ENCODE measurements around the gene ZNG1A. TPM values are rescaled to one million over a fixed set of nuclear protein-coding genes. Genes with fewer than 3 reads are reported as not detected.
"Not testable (repeated sequence)": the region's sequence is repeated elsewhere in the genome, so short reads cannot be mapped to it uniquely, and the experiment has no call there.

ZNG1A gene
- total RNA-seq, 2 experiments from 2014 or later, result 49.4 to 73.6 TPM

GRCh38 chr9:108742-109495 is 69.9 kb downstream of the ZNG1A start:
- H3K4me3 ChIP-seq (ENCODE audit: low read depth, low read length, poor library complexity, severe bottlenecking); BruUV-seq (replicated peaks); H3K9me2 ChIP-seq (ENCODE audit: insufficient read depth, low read length); H4K20me1 ChIP-seq (ENCODE audit: insufficient read depth, low read length); DNase-seq (ENCODE audit: low spot score); H3K27ac ChIP-seq (ENCODE audit: low read depth, low read length, poor library complexity, severe bottlenecking); H3K9me3 ChIP-seq (ENCODE audit: low read length); H3K36me3 ChIP-seq (ENCODE audit: insufficient read depth, low read length); intact Hi-C loops (cut with micrococcal nuclease; ENCODE audit: unreplicated experiment); H3K4me2 ChIP-seq (ENCODE audit: low read length); CTCF ChIA-PET (ENCODE audit: unreplicated experiment); H3K4me1 ChIP-seq (ENCODE audit: insufficient read depth, low read length, poor library complexity, severe bottlenecking); POLR2A ChIA-PET; H3K79me2 ChIP-seq (ENCODE audit: insufficient read depth, low read depth, low read length); H2AFZ ChIP-seq (ENCODE audit: low read length): not testable (repeated sequence)

GRCh38 chr9:105991-106390 is 72.9 kb downstream of the ZNG1A start:
- H3K27ac ChIP-seq (ENCODE audit: low read depth, low read length, poor library complexity, severe bottlenecking); BruUV-seq (replicated peaks); H3K4me2 ChIP-seq (ENCODE audit: low read length); CTCF ChIA-PET (ENCODE audit: unreplicated experiment); POLR2A ChIA-PET; H3K36me3 ChIP-seq (ENCODE audit: insufficient read depth, low read length); H2AFZ ChIP-seq (ENCODE audit: low read length); intact Hi-C loops (cut with micrococcal nuclease; ENCODE audit: unreplicated experiment); DNase-seq (ENCODE audit: low spot score); H3K4me1 ChIP-seq (ENCODE audit: insufficient read depth, low read length, poor library complexity, severe bottlenecking); H3K9me3 ChIP-seq (ENCODE audit: low read length); H4K20me1 ChIP-seq (ENCODE audit: insufficient read depth, low read length); H3K79me2 ChIP-seq (ENCODE audit: insufficient read depth, low read depth, low read length); H3K9me2 ChIP-seq (ENCODE audit: insufficient read depth, low read length); H3K4me3 ChIP-seq (ENCODE audit: low read depth, low read length, poor library complexity, severe bottlenecking): not testable (repeated sequence)

- H2AFZ ChIP-seq (ENCODE audit: low read length); H3K4me3 ChIP-seq (ENCODE audit: low read depth, low read length, poor library complexity, severe bottlenecking); H3K79me2 ChIP-seq (ENCODE audit: insufficient read depth, low read depth, low read length); H3K36me3 ChIP-seq (ENCODE audit: insufficient read depth, low read length); CTCF ChIA-PET (ENCODE audit: unreplicated experiment); H3K9me3 ChIP-seq (ENCODE audit: low read length); H3K27ac ChIP-seq (ENCODE audit: low read depth, low read length, poor library complexity, severe bottlenecking); intact Hi-C loops (cut with micrococcal nuclease; ENCODE audit: unreplicated experiment); BruUV-seq (replicated peaks); H3K9me2 ChIP-seq (ENCODE audit: insufficient read depth, low read length); H3K4me1 ChIP-seq (ENCODE audit: insufficient read depth, low read length, poor library complexity, severe bottlenecking); DNase-seq (ENCODE audit: low spot score); H3K4me2 ChIP-seq (ENCODE audit: low read length); H4K20me1 ChIP-seq (ENCODE audit: insufficient read depth, low read length); POLR2A ChIA-PET: not testable (repeated sequence)
Measured at GRCh38 chr9:100430-100829, 78.4 kb downstream of the ZNG1A start.

GRCh38 chr9:99867-100266 is 79.0 kb downstream of the ZNG1A start:
- BruUV-seq (replicated peaks); H3K9me2 ChIP-seq (ENCODE audit: insufficient read depth, low read length); H3K4me3 ChIP-seq (ENCODE audit: low read depth, low read length, poor library complexity, severe bottlenecking); CTCF ChIA-PET (ENCODE audit: unreplicated experiment); intact Hi-C loops (cut with micrococcal nuclease; ENCODE audit: unreplicated experiment); H3K9me3 ChIP-seq (ENCODE audit: low read length); H3K36me3 ChIP-seq (ENCODE audit: insufficient read depth, low read length); H3K27ac ChIP-seq (ENCODE audit: low read depth, low read length, poor library complexity, severe bottlenecking); DNase-seq (ENCODE audit: low spot score); H2AFZ ChIP-seq (ENCODE audit: low read length); H3K79me2 ChIP-seq (ENCODE audit: insufficient read depth, low read depth, low read length); POLR2A ChIA-PET; H3K4me2 ChIP-seq (ENCODE audit: low read length); H3K4me1 ChIP-seq (ENCODE audit: insufficient read depth, low read length, poor library complexity, severe bottlenecking); H4K20me1 ChIP-seq (ENCODE audit: insufficient read depth, low read length): not testable (repeated sequence)

- H3K9me2 ChIP-seq (ENCODE audit: insufficient read depth, low read length); BruUV-seq (replicated peaks); H3K9me3 ChIP-seq (ENCODE audit: low read length); H3K4me2 ChIP-seq (ENCODE audit: low read length); CTCF ChIA-PET (ENCODE audit: unreplicated experiment); H3K27ac ChIP-seq (ENCODE audit: low read depth, low read length, poor library complexity, severe bottlenecking); intact Hi-C loops (cut with micrococcal nuclease; ENCODE audit: unreplicated experiment); POLR2A ChIA-PET; H3K4me3 ChIP-seq (ENCODE audit: low read depth, low read length, poor library complexity, severe bottlenecking); H3K79me2 ChIP-seq (ENCODE audit: insufficient read depth, low read depth, low read length); H3K4me1 ChIP-seq (ENCODE audit: insufficient read depth, low read length, poor library complexity, severe bottlenecking); DNase-seq (ENCODE audit: low spot score); H4K20me1 ChIP-seq (ENCODE audit: insufficient read depth, low read length); H3K36me3 ChIP-seq (ENCODE audit: insufficient read depth, low read length); H2AFZ ChIP-seq (ENCODE audit: low read length): not testable (repeated sequence)
Measured at GRCh38 chr9:98775-99174, 80.1 kb downstream of the ZNG1A start.

- H2AFZ ChIP-seq (ENCODE audit: low read length); CTCF ChIA-PET (ENCODE audit: unreplicated experiment); H3K36me3 ChIP-seq (ENCODE audit: insufficient read depth, low read length); H3K4me1 ChIP-seq (ENCODE audit: insufficient read depth, low read length, poor library complexity, severe bottlenecking); H3K9me3 ChIP-seq (ENCODE audit: low read length); H3K9me2 ChIP-seq (ENCODE audit: insufficient read depth, low read length); BruUV-seq (replicated peaks); POLR2A ChIA-PET; H3K4me3 ChIP-seq (ENCODE audit: low read depth, low read length, poor library complexity, severe bottlenecking); DNase-seq (ENCODE audit: low spot score); H4K20me1 ChIP-seq (ENCODE audit: insufficient read depth, low read length); intact Hi-C loops (cut with micrococcal nuclease; ENCODE audit: unreplicated experiment); H3K27ac ChIP-seq (ENCODE audit: low read depth, low read length, poor library complexity, severe bottlenecking); H3K79me2 ChIP-seq (ENCODE audit: insufficient read depth, low read depth, low read length); H3K4me2 ChIP-seq (ENCODE audit: low read length): not testable (repeated sequence)
Measured at GRCh38 chr9:94992-95391, 83.9 kb downstream of the ZNG1A start.

GRCh38 chr9:94323-94722 is 84.5 kb downstream of the ZNG1A start:
- BruUV-seq (replicated peaks); H4K20me1 ChIP-seq (ENCODE audit: insufficient read depth, low read length); H3K9me2 ChIP-seq (ENCODE audit: insufficient read depth, low read length); H3K27ac ChIP-seq (ENCODE audit: low read depth, low read length, poor library complexity, severe bottlenecking); H3K4me2 ChIP-seq (ENCODE audit: low read length); H3K4me1 ChIP-seq (ENCODE audit: insufficient read depth, low read length, poor library complexity, severe bottlenecking); POLR2A ChIA-PET; H2AFZ ChIP-seq (ENCODE audit: low read length); H3K9me3 ChIP-seq (ENCODE audit: low read length); H3K36me3 ChIP-seq (ENCODE audit: insufficient read depth, low read length); H3K79me2 ChIP-seq (ENCODE audit: insufficient read depth, low read depth, low read length); CTCF ChIA-PET (ENCODE audit: unreplicated experiment); H3K4me3 ChIP-seq (ENCODE audit: low read depth, low read length, poor library complexity, severe bottlenecking); DNase-seq (ENCODE audit: low spot score); intact Hi-C loops (cut with micrococcal nuclease; ENCODE audit: unreplicated experiment): not testable (repeated sequence)
